GM19193 (cell line): ENCODE data around the gene ARHGAP24.

Experiments used
- POLR2A ChIP-seq: IDR thresholded peaks from 4 replicates; pipeline ENCODE4 v1.6.1; 2011; ENCODE audit not compliant: insufficient read depth, insufficient read length; ENCODE audit errors: extremely low read depth

ARHGAP24 gene

GRCh38 chr4:85676850-85677590, 202.1 kb downstream of the ARHGAP24 start:
- no peak for TF ChIP-seq POLR2A

- TF ChIP-seq POLR2A, result no peak
These were observed 206.3 kb downstream of the ARHGAP24 start for GRCh38 chr4:85681221-85681657.

- no peak for TF ChIP-seq POLR2A
These were observed 207.0 kb downstream of the ARHGAP24 start for GRCh38 chr4:85681921-85682320.

DNA sequence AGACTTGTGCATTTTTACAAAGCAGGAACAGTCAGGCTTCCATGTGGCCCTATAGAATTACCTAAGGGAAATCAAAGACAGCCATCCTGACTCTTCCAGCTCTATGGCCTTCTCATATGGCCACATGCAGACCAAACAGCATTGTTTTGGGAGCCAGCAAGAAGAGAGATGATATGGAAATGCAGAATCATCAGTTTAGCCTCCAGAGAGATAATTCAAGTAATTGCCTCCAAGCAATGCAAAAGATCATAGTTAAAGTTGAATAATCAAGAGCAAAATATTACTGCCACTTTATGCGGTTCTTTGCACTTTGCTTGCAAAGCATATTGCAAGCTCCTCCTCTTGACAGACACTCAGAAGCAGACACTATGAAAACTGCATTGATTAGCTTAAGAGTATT, 207.4 kb downstream of the ARHGAP24 start:
- TF ChIP-seq POLR2A, result no peak

GRCh38 chr4:85684676-85685075, 209.7 kb downstream of the ARHGAP24 start:
- no peak for TF ChIP-seq POLR2A

DNA sequence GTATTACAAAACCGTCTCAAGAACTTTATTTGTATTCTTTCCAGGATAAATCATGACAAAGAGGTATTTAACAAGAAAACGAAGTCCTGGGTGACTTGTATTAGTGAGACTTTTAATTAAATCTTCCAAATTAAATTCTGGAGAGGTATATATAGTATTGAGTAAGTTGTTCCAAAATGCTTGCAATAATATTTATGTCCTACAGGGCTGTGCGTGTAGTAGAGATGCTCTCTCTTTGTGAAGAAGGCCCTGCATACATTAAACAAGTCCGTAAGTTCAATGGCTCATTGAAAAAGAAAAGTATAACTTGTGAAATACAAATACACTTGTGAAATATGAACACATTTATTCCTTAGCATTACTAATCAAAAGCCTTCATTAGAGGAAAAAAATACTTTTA, 211.4 kb downstream of the ARHGAP24 start:
- TF ChIP-seq POLR2A, result no peak

DNA sequence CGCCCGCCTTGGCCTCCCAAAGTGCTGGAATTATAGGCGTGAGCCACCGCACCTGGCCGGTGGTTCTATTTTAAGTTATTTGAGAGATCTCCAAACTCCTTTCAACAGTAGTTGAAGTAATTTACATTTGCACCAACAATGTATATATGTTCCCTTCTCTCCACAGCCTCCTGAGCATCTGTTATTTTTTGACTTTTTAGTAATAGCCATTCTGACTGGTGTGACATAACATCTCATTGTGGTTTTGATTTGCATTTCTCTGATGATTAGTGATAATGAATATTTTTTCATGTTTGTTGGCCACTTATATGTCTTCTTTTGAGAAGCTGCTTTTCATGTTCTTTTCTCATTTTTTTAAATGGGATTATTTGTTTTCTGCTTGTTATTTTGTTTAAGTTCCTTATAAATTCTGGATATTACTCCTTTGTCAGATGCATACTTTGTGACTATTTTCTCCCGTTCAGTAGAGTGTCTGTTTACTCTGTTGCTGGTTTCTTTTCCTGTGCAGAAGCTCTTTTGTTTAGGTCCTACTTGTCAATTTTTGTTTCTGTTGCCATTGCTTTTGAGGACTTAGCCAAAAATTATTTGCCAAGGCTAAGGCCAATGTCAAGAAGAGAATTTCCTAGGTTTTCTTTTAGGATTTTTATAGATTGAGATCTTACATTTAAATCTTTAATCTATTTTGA, 213.2 kb downstream of the ARHGAP24 start:
- TF ChIP-seq POLR2A, result no peak

- TF ChIP-seq POLR2A, result no peak
These were observed 221.7 kb downstream of the ARHGAP24 start for GRCh38 chr4:85696661-85697060.

DNA sequence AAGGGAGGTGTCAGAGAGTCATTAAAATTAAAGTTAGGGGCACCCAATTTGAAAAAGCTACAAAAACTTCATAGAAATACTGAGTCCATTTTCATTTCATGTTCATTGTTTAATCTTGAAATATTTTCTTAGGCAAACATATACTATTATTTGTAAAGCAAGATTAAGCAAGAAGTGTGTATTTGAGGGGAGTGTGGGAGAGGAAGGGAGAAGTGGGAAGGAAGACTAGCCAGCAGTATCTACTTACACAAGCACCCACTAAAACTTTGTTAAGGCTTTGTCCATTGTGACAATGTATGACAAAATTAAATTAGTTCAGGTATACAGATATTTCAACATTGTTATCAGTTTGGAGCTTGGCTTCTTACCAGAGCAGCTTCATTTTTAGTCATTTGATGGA, 222.9 kb downstream of the ARHGAP24 start:
- no peak for TF ChIP-seq POLR2A

- TF ChIP-seq POLR2A, result no peak
These were observed 225.4 kb downstream of the ARHGAP24 start for GRCh38 chr4:85700362-85700761.

DNA sequence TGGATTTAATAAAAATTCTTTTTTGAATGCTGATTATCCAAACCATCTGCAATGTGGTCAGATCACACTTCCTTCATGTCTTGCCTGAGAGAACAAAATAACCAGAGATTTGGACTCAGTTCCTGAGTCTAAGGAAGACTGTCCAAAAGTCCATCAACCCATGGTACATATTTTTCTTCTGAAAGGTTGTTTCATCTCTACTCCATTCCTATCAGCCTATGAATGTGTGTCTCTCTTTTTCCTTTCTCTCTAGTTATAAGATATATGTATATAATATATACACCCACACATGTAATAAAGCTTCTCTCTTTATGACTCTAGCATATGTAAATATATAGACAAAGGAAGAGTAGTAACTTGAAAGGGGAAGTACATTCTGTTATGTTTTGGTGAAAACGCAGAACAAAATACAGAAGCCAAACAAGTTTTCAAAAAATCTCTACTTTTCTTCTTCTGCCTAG, 226.9 kb downstream of the ARHGAP24 start:
- TF ChIP-seq POLR2A, result no peak

- TF ChIP-seq POLR2A, result no peak
These were observed 228.1 kb downstream of the ARHGAP24 start for GRCh38 chr4:85703096-85703495.

- TF ChIP-seq POLR2A, result no peak
These were observed 232.7 kb downstream of the ARHGAP24 start for GRCh38 chr4:85707611-85708010.

DNA sequence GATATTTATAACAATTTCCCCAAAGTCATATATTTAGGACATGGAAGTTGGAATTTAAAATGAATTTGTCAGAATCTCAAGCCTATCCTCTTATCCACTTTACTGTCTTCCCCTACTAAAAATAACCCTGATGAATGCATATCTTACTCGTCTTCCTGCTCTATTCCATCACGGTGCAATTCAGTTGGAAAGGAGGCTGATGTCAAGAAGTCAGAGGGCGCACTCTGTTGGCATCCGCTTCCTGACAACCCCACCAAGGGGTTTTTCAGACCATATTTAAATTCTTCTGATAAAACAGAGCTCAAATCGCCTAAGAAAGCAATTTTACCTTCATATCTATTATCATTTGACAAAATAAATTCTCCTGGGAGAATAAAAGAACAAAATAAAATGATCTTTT, 233.5 kb downstream of the ARHGAP24 start:
- TF ChIP-seq POLR2A, result no peak

GRCh38 chr4:85713005-85713404, 238.1 kb downstream of the ARHGAP24 start:
- TF ChIP-seq POLR2A, result no peak
